ENCODE results near the gene GAB2. TPM values are rescaled to one million over a fixed set of nuclear protein-coding genes. Genes with fewer than 3 reads are reported as not detected.

GAB2 gene
- total RNA-seq, 2 donors from 2014 or later = 27.7 to 29.8 TPM

- ATAC-seq (peak; percentile 64), DNase-seq (no peak)
- intact Hi-C loops (cut with DNase I, micrococcal nuclease) = no loop called here
These were observed 12.0 kb upstream of the GAB2 start for GRCh38 chr11:78429660-78430059.

DNA sequence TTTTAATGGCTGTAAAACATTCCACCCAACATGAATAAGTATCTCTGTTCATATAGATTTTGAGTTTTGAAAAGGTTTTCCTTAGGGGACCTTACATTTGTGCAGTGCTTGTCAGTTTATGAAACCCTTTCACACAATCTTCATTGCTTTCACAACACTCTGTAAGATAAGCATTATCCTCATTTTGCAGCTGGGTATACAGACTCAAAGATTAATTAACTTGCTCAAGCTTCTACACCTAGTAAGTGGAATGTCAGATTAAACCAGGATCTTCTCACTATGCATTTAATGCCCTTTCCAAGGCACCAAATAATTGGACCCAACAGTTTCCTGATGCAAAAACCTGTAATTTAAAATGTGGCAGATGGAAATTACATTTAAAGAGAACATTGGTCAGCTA is 11.6 kb upstream of the GAB2 start:
- intact Hi-C loops (cut with DNase I, micrococcal nuclease) = no loop called here
- no peak for DNase-seq
- no peak for ATAC-seq

DNA sequence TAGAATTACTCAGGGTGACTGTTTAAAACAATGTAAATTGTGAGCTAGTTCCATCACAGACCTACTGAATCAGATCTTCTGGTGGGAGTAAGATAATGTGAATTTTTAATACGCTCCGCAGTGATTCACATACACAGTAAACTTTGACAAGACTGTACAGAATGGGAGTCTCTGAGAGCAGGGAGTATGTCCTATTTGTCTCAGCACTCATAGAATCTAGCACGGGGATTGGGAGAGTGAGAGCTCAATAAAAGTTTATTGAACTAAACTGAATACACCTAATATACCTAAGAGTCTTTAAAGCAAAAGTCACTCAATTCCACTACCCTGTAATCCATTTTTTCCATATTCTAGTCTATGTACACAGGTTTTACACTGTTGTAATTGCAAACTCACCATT is 11.2 kb upstream of the GAB2 start:
- DNase-seq = no peak
- peak; percentile 96 for ATAC-seq
- intact Hi-C loops (cut with DNase I, micrococcal nuclease) = no loop called here

GRCh38 chr11:78428266-78428636 is 10.6 kb upstream of the GAB2 start:
- peak; percentile 18 for ATAC-seq
- no peak for DNase-seq
- intact Hi-C loops (cut with DNase I, micrococcal nuclease) = no loop called here

DNA sequence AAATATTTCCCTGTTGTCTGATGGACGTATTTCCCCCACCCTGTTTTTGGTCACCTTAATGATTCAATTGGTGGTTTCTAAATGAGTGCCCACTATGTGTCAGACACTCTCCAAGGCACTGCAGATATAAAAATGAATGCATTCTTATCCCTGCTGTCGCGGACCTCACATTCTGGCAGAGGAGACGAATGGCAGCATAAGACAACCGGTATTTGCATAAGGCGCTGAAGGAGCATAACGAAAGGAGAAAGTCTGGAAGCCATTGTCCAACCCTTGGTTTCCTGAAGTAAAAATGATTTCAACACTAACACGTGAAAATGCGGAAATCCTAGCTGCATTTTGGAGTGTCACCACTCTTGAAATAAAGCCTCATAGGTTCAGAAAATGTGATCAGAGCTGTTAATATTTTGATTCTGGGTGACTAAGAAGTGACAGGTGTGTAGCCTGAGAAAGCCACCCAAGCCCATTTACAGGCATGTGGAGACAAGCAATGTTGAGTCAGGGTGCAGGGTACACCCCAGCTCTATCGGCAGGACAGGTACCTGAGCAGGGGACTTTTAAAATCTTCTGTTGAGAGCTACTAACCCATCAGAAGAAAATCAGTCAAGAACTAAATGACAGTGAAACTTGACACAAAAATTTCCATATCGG is 10.1 kb upstream of the GAB2 start:
- ATAC-seq (no peak), DNase-seq (no peak)
- intact Hi-C loops (cut with DNase I, micrococcal nuclease) = no loop called here

GRCh38 chr11:78426845-78427244 is 9.2 kb upstream of the GAB2 start:
- intact Hi-C loops (cut with DNase I, micrococcal nuclease) = no loop called here
- ATAC-seq (no peak), DNase-seq (no peak)

- ATAC-seq (no peak), DNase-seq (no peak)
- intact Hi-C loops (cut with DNase I, micrococcal nuclease) = no loop called here
These were observed 7.9 kb upstream of the GAB2 start for GRCh38 chr11:78425399-78426070.

DNA sequence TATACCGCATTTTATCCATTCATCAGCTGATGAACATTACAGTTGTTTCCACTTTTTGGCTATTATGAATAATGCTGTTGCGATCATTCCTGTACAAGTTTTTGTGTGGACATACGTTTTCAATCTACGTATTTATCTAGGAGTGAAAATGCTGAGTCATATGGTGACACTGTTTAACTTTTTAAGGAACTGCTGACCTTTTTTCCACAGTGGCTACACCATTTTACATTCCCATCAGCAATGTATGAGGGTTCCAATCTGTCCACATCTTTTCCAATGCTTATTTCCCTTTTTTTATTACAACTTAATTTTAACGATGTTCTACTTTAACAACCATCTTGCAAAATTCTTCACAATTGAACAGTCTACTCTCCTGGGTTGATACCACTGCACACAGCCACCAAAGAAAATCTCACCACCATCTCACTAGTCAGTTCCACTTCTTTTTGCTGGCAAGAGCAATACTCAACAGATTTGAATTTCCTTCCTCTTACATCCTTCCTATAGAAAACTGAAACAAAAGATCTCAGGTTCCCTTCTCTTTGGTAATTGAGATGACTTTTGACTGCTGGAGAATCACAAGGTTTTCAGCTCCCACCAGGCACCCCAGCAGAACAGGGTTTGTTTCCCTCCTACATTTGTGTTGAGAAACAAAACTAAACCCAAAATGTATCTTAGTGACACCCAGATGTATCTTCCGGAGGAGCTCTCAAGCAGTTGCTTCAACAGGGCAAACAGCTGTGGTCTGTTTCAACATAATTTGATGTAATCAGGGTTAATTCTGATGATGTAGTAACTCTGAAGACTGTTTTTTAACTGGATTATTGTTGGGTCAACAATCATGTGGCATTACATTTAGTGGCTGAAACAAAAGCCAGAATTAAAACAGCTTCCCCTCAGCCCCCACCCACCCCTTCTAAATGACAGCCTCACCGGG is 7.0 kb upstream of the GAB2 start:
- intact Hi-C loops (cut with DNase I, micrococcal nuclease) = no loop called here
- no peak for ATAC-seq
- DNase-seq = no peak

- DNase-seq = no peak
- intact Hi-C loops (cut with DNase I, micrococcal nuclease) = no loop called here
- no peak for ATAC-seq
These were observed 5.6 kb upstream of the GAB2 start for GRCh38 chr11:78423241-78423640.

GRCh38 chr11:78420796-78421209 is 3.2 kb upstream of the GAB2 start:
- ATAC-seq = no peak
- peak; percentile 54 to 55 for DNase-seq
- intact Hi-C loops (cut with DNase I, micrococcal nuclease) = no loop called here

DNA sequence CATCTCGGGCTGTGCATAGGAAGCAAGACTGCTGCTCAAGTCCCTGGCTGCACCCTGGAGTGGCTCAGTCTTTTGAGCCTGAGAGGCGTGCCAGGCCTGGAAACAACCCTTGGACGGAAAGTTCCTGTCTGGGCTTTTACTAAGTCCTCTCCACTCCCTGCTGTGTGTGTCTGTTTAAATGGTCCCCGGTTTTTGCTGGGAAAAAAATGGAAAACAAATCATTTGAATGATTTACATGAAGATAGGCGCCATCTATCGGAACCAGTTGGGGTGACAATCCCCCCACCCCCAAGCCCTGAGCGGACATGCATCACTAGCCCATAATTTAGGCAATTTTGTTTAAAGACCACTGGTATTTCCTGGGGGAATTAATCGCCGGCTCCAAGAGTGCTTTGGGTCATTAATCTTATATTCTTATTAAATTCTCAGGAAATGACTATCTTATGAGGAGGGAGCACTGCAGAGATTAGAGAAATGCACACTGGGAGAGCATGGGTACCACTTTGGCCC is 2.7 kb upstream of the GAB2 start:
- DNase-seq = peak; percentile 35 to 76
- no peak for ATAC-seq
- intact Hi-C loops (cut with DNase I, micrococcal nuclease) = no loop called here

DNA sequence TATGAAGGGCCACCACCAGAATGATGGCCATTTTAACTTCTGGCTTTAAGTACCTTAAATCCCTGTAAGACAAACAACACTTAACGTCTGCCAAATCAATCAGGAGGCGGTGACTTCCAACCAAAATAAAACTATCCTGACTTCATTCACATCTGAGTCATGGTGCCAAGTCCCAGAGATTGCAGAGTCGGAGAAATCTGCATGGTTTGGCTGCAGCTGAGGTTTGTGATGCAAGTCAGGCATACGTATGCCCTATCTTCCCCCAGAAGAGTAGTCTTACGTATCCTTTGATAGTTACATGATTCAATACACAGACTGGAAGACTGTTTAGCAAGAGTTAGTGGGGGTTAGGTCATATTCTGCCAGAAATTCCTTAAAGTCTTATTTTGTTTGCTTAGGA is 1.7 kb upstream of the GAB2 start:
- ATAC-seq = no peak
- intact Hi-C loops (cut with DNase I, micrococcal nuclease) = loop anchor here in 1 of 2 donors (5.0 kb wide), 1 partner anchor 153 kb away; the partner anchor contains the start of gene NARS2
- peak in 1 of 2 donors; percentile 42 for DNase-seq

GRCh38 chr11:78418584-78419211 is 1.1 kb upstream of the GAB2 start:
- ATAC-seq (no peak), DNase-seq (no peak)
- intact Hi-C loops (cut with DNase I, micrococcal nuclease) = loop anchor here in 1 of 2 donors (5.0 kb wide), 1 partner anchor 154 kb away; the partner anchor contains the start of gene NARS2

- DNase-seq = peak; percentile 77 to 85
- intact Hi-C loops (cut with DNase I, micrococcal nuclease) = loop anchor here in 1 of 2 donors (5.0 kb wide), 1 partner anchor 154 kb away; the partner anchor contains the start of gene NARS2
- ATAC-seq = peak; percentile 76
These were observed 416 bp upstream of the GAB2 start for GRCh38 chr11:78417888-78418583.

- peak; percentile 84 to 85 for DNase-seq
- intact Hi-C loops (cut with DNase I, micrococcal nuclease) = loop anchor here in 1 of 2 donors (5.0 kb wide), 1 partner anchor 156 kb away; the partner anchor contains the start of gene NARS2
- ATAC-seq = peak; percentile 65
These were observed 1.1 kb downstream of the GAB2 start for GRCh38 chr11:78416285-78417174.

- ATAC-seq = no peak
- intact Hi-C loops (cut with DNase I, micrococcal nuclease) = loop anchor here in 1 of 2 donors (5.0 kb wide), 1 partner anchor 157 kb away; the partner anchor contains the start of gene NARS2
- no peak for DNase-seq
These were observed 2.3 kb downstream of the GAB2 start for GRCh38 chr11:78415338-78415737.

Data from left colon (tissue), 2 donors.